ENCODE data around the gene CNIH3. TPM values are rescaled to one million over a fixed set of nuclear protein-coding genes. Genes with fewer than 3 reads are reported as not detected.

The CNIH3 gene
- total RNA-seq, 1 experiment from 2014 or later = 4.2 TPM

GRCh38 chr1:224666913-224667312, 50.8 kb downstream of the CNIH3 start:
- Histone ChIP-seq H3K4ac (ENCODE audit: low read depth, low read length) (no peak overlapping the region), H4K5ac (ENCODE audit: insufficient read length, low read depth, low read length) (no peak overlapping the region), H3K56ac (ENCODE audit: insufficient read length, low read depth, low read length) (no peak overlapping the region), H3K27ac (ENCODE audit: insufficient read length, low read depth, low read length) (no peak overlapping the region), H3K79me1 (ENCODE audit: insufficient read depth, low read depth, low read length, poor library complexity, severe bottlenecking) (no peaks in the 10 kb centered on the region), H3K23ac (ENCODE audit: insufficient read length, low read depth, low read length) (no peak overlapping the region), H3K18ac (ENCODE audit: insufficient read length, low read depth, low read length) (no peak overlapping the region), H2BK120ac (ENCODE audit: low read depth, low read length, poor library complexity, severe bottlenecking) (no peak overlapping the region), H4K8ac (replicated peaks; ENCODE audit: insufficient read length, low read depth, low read length) (no peak overlapping the region), H2BK12ac (ENCODE audit: insufficient read length, low read depth, low read length) (no peak overlapping the region), H2BK20ac (ENCODE audit: low read depth, low read length, poor library complexity, severe bottlenecking) (no peak overlapping the region), H3K79me2 (ENCODE audit: insufficient read depth, low read length) (no peaks in the 10 kb centered on the region), H3T11ph (ENCODE audit: low read length) (no peak overlapping the region), H3K4me1 (ENCODE audit: insufficient read depth, low read length) (no peaks in the 10 kb centered on the region), H3K14ac (ENCODE audit: insufficient read depth, low read length) (no peak overlapping the region), H3K9me3 (ENCODE audit: control insufficient read depth, low read depth, low read length) (no peaks in the 10 kb centered on the region), H3K4me2 (ENCODE audit: insufficient read depth, insufficient read length, low read length) (no peak overlapping the region), H3K27me3 (ENCODE audit: insufficient read depth, low read length) (no peaks in the 10 kb centered on the region), H2BK15ac (ENCODE audit: low read depth, low read length) (no peak overlapping the region), H2AK5ac (ENCODE audit: insufficient read length, low read length) (no peak overlapping the region), H3K23me2 (ENCODE audit: insufficient read length, low read depth, low read length, poor library complexity, severe bottlenecking) (no peaks in the 10 kb centered on the region), H2AFZ (ENCODE audit: low read length) (no peak overlapping the region), H4K91ac (ENCODE audit: insufficient read length, low read depth, low read length) (no peak overlapping the region), H4K20me1 (ENCODE audit: control insufficient read depth, insufficient read depth, insufficient read length) (no peaks in the 10 kb centered on the region), H3K9ac (ENCODE audit: extremely low read depth, insufficient read length, low read length) (no peak overlapping the region), H2BK5ac (ENCODE audit: insufficient read length, low read length) (no peak overlapping the region)
- no peak for DNase-seq
- Mint-ChIP-seq H3K4me3 (no peak overlapping the region), H3K36me3 (ENCODE audit: insufficient read depth in 1 of 3, low read depth in 3 of 3) (peaks cover 0 to 4% (median 0%) of the 10 kb centered on the region in 3 experiments; a peak in 3 of 7 replicates), H3K27ac (no peak overlapping the region), H3K4me1 (peaks cover 4 to 8% of the 10 kb centered on the region in 2 experiments; a peak in 3 of 4 replicates), H3K27me3 (ENCODE audit: low read depth) (peaks cover 2% of the 10 kb centered on the region; the same call in 1 of the 2 replicates), H3K9me3 (peaks cover 0 to 3% of the 10 kb centered on the region in 2 experiments; a peak in 1 of 5 replicates)
- WGBS (ENCODE audit: extremely low coverage, insufficient read length, low lambda C conversion rate) = no CpG with 5 or more reads among the region's 2 CpGs
- TF ChIP-seq CTCF (conservative IDR thresholded peaks at IDR 0.05) = no peak
